ENCODE measurements around the gene SLC30A7.

GRCh38 chr1:101030881-101031280 is 135.0 kb downstream of the SLC30A7 start:
- TF ChIP-seq CTCF (IDR thresholded peaks at IDR 0.05) (no peak), POLR2A (IDR thresholded peaks at IDR 0.05) (no peak)

Measured in right lobe of liver (tissue), 4 donors.